Measurements from ENCODE around the gene DNPH1. TPM values are rescaled to one million over a fixed set of nuclear protein-coding genes. Genes with fewer than 3 reads are reported as not detected.
A peak's percentile ranks its signal among the peaks of the same experiment; 100 is the strongest.

Gene DNPH1
- total RNA-seq, 4 donors from 2014 or later: 42.3 to 87.6 (median 69.2) TPM

DNA sequence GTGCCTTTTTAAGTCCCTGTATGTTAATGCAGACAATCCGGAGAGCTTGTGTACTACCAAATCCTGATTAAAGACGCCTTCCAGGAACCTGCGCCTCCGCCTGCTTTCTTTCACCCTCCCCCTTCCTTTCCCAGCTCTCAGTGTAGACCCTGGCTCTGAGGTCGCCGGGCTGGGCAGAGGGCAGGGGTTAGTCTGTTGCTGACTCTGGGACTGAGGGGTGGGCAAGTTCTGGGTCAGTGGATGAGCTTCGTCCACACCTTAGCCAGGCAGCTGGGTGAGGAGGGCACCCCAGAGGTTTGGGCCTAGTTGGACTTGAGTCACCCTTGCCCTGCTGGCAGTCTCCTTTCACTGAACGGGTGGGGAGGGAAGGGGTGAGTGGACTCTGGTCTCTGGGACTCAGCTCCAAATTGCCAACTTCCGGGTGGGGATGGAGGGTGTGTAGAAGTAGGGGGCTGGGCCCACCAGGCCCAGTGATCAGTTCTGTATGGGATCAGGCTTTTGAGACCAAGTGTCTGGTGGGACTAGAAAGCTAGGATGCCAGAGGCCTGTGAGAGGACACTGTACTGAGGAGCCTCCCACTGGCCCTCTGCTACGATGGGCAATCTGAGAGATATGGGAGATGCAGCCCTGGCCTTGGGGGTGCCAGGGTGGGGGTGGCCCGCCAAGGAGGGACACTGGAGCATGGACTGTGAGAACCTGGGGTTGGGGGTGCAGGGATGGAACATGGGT is 47.5 kb upstream of the DNPH1 start:
- Histone ChIP-seq H3K4me3 (no peak overlapping the region), H3K4me1 (peaks cover 0 to 5% of the 10 kb centered on the region in 2 donors), H3K9me3 (no peaks in the 10 kb centered on the region), H3K36me3 (no peaks in the 10 kb centered on the region), H3K27me3 (peaks cover 24 to 32% (median 30%) of the 10 kb centered on the region in 3 donors), H3K27ac (no peak overlapping the region)
- TF ChIP-seq, protein P1, sequence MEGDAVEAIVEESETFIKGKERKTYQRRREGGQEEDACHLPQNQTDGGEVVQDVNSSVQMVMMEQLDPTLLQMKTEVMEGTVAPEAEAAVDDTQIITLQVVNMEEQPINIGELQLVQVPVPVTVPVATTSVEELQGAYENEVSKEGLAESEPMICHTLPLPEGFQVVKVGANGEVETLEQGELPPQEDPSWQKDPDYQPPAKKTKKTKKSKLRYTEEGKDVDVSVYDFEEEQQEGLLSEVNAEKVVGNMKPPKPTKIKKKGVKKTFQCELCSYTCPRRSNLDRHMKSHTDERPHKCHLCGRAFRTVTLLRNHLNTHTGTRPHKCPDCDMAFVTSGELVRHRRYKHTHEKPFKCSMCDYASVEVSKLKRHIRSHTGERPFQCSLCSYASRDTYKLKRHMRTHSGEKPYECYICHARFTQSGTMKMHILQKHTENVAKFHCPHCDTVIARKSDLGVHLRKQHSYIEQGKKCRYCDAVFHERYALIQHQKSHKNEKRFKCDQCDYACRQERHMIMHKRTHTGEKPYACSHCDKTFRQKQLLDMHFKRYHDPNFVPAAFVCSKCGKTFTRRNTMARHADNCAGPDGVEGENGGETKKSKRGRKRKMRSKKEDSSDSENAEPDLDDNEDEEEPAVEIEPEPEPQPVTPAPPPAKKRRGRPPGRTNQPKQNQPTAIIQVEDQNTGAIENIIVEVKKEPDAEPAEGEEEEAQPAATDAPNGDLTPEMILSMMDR (IDR thresholded peaks at IDR 0.05 in 4 of 5, conservative IDR thresholded peaks at IDR 0.05 in 1 of 5): no peak
- no peak for TF ChIP-seq POLR2A (IDR thresholded peaks at IDR 0.05)
- DNase-seq (no peak), ATAC-seq (no peak)
- intact Hi-C loops (cut with DNase I; ENCODE audit: low total_unique reads) (no loop called here), in situ Hi-C loops (cut with MboI; ENCODE audit: low sequenced_read_pairs in 4 of 4) (no loop called here)

DNA sequence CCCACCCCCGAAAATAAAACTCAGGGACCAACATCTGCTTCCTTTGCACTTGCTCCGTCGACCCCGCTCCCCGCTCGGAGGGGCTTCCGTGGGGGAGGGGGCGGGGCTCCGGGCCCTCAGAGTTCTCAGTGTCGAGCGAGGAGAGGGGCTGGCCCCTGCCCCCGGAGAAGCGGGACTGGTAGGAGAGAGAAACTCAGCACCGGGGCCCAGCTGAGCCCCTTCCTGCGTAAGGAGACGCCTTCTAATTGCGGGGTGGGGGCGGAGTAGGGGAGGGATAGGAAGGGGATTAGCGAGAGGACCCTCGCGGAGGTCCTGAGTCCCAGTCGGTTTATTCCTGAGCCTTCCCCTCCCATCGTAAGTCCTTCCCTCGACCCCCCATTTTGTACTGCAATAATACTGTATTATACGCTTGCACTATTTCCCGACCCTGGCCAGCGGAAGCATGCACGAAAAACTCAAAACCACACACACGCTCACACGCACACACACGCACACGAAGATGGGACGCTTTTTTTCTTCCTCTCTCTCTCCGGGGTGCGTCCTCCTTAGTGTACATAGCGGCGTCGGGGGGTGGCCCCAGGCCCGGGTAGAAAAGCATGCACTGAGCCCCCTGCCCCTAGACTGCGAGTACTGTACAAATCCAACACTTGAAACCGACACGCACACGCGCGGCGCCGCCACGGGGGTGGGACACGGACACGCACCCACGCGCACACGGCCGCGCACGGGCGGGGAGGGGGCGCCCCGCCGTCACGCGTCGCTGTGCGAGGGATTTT is 46.7 kb upstream of the DNPH1 start:
- intact Hi-C loops (cut with DNase I; ENCODE audit: low total_unique reads): no loop called here
- no peak for TF ChIP-seq POLR2A (IDR thresholded peaks at IDR 0.05)
- TF ChIP-seq, protein P1 (IDR thresholded peaks at IDR 0.05 in 4 of 5, conservative IDR thresholded peaks at IDR 0.05 in 1 of 5): no peak
- Histone ChIP-seq H3K36me3 (no peaks in the 10 kb centered on the region), H3K27ac (no peak overlapping the region), H3K9me3 (no peaks in the 10 kb centered on the region), H3K4me1 (peaks cover 0 to 5% of the 10 kb centered on the region in 2 donors), H3K4me3 (peak overlapping the region; percentile 41 to 54 (median 50)), H3K27me3 (peaks cover 24 to 32% (median 30%) of the 10 kb centered on the region in 3 donors)
- ATAC-seq: no peak
- DNase-seq: no peak
- in situ Hi-C loops (cut with MboI; ENCODE audit: low sequenced_read_pairs in 4 of 4): no loop called here

DNA sequence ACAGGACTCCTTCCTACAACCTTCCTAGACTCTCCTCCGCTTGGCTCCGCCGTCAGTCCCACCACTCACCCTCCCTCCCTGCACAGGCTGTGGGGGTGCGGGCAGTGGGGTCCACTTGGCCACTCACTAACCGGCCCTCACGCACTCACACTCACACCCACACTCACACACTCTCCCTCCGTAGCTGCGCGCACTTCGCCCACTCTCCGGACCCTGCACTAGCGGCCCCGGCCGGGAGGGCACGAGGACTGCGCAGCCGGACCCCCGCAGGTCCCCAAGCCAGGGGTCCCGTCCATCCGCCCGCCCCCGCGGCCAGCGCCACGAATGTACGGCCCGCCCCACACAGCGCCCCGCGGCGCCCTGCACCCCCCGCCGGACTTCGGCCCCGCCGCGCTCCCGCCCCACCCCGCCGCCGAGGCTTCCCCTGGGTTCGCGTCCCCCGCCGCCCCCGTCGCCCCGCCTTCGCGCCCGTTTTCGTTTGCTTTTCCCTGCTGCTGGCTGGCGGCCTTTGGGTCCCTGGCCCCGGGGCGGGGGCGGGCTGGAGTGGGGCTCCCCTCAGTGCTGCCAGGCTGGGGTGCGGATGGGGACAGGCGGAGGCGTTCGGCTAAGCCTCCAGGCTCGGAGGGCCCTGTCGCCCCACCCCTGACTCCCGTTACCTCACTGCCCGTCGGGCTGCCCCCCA is 45.8 kb upstream of the DNPH1 start:
- no peaks in the 10 kb centered on the region for H3K9me3 ChIP-seq
- peaks cover 0 to 5% of the 10 kb centered on the region in 2 donors for H3K4me1 ChIP-seq
- no peak for TF ChIP-seq POLR2A (IDR thresholded peaks at IDR 0.05)
- TF ChIP-seq, protein P1 (IDR thresholded peaks at IDR 0.05 in 4 of 5, conservative IDR thresholded peaks at IDR 0.05 in 1 of 5): no peak
- ATAC-seq (no peak), DNase-seq (no peak)
- in situ Hi-C loops (cut with MboI; ENCODE audit: low sequenced_read_pairs in 4 of 4): no loop called here
- peak overlapping the region; percentile 41 to 54 (median 50) for H3K4me3 ChIP-seq
- H3K27ac ChIP-seq: no peak overlapping the region
- peaks cover 24 to 34% (median 32%) of the 10 kb centered on the region in 3 donors for H3K27me3 ChIP-seq
- intact Hi-C loops (cut with DNase I; ENCODE audit: low total_unique reads): no loop called here
- H3K36me3 ChIP-seq: no peaks in the 10 kb centered on the region

DNA sequence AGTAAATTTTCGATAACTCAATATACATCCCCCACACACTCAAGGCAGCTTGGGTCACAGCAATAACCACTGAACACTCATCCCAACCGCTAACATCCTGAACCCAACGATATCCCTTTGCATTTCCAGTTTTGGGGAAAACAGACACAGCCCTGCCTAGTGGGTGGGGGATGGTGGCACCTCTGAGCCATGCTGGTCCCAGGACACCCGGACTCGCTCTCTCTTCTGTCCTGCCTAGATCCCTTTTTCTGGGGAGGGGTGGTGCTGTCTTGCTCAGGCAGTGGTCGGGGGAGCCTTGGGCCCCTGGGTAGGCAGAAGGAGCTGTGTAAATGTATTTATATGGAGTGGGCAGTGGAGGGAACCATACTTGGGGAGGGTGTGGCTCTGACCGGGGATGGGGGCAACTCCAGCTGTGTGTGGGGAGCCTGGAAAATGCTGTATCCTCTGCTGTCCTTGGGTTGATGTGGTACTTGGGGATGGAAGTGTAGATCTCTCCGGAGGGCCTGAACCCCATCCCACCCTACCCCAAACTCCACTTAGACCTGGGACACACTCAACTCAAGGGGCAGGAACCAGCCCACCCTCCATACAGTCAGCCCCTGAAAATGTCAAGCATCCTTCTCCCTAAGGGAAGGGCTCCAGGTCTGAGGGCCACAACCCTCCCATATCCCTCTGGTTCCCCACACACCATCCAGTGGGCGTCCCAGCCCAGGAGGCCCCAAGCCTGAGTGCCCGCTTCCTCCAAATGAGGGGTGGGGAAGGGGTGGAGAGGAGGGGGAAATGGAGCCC is 45.0 kb upstream of the DNPH1 start:
- DNase-seq: no peak
- Histone ChIP-seq H3K4me3 (no peak overlapping the region), H3K27me3 (peaks cover 26 to 41% (median 39%) of the 10 kb centered on the region in 3 donors), H3K9me3 (no peaks in the 10 kb centered on the region), H3K4me1 (peaks cover 0 to 11% of the 10 kb centered on the region in 2 donors), H3K27ac (no peak overlapping the region), H3K36me3 (no peaks in the 10 kb centered on the region)
- no peak for ATAC-seq
- in situ Hi-C loops (cut with MboI; ENCODE audit: low sequenced_read_pairs in 4 of 4): no loop called here
- intact Hi-C loops (cut with DNase I; ENCODE audit: low total_unique reads): no loop called here
- no peak for TF ChIP-seq POLR2A (IDR thresholded peaks at IDR 0.05)
- TF ChIP-seq, protein P1 (IDR thresholded peaks at IDR 0.05 in 4 of 5, conservative IDR thresholded peaks at IDR 0.05 in 1 of 5): no peak
